Glomerular visceral epithelial cell (primary cell): ENCODE measurements around the gene MS4A15.
"Not testable (repeated sequence)": the region's sequence is repeated elsewhere in the genome, so short reads cannot be mapped to it uniquely, and the experiment has no call there.

Source experiments
- DNase-seq: peaks from one replicate; pipeline ENCODE4 v3.0.0-alpha.2; 2016; ENCODE audit errors: extremely low spot score

MS4A15 gene, protein sequence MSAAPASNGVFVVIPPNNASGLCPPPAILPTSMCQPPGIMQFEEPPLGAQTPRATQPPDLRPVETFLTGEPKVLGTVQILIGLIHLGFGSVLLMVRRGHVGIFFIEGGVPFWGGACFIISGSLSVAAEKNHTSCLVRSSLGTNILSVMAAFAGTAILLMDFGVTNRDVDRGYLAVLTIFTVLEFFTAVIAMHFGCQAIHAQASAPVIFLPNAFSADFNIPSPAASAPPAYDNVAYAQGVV

DNA sequence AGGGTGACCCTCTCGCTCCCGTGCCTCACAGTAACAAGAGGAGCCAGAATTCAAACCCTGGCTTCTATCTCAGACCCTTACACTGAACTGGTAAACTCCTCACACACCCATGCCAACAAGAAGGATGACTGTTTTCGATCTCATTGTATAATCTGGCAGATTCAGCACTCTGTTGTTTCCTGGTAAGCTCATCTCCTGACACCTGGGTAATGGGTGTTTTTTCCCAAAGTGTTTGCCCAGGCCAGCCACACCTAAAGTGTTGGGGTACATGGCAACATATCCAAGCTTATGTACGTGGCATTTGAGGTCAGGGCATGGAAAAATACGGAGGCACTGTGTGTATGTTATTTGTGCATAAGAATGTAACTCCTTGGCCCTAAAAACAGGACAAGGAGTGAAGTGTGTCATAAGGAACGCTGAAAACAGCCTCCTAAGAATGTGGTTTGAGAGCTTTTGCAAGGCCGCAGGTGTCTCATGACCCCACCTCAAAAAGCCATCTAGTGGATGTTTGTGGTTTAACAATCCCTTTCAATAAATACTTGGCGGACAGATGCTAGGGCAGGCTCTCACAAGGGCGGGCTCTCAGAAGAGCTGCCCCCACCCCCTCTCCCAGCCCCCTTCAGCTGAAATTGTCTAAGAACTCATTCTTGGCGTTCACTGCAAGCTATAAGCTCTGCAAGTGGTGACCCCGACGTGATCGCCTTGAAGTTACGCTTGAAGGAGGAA, at the start of gene MS4A15:
Gene MS4A15, plus strand, starts transcription at position 561 of the 726 bp plus-strand sequence. CDS start 6,867 bp downstream, outside the sequence.
- peak; percentile 13 for DNase-seq

DNA sequence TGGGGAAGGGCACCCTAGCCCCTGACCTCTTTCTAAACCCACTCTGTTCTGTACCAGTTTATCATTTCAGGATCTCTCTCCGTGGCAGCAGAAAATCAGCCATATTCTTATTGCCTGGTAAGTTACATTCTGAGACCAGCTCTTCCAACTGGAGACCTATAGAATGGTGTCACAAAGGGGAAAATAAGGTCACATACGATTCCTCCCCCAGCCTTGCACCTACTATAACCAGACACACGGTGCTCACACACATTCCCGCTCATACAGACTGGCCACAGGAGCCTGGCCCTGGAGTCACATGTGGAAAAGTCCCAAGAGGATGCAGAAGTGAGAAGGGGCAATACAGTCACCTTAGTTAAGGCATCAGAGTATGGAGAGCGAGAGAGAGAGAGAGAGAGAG, 49.7 kb upstream of the MS4A15 start:
- no peak for DNase-seq

DNA sequence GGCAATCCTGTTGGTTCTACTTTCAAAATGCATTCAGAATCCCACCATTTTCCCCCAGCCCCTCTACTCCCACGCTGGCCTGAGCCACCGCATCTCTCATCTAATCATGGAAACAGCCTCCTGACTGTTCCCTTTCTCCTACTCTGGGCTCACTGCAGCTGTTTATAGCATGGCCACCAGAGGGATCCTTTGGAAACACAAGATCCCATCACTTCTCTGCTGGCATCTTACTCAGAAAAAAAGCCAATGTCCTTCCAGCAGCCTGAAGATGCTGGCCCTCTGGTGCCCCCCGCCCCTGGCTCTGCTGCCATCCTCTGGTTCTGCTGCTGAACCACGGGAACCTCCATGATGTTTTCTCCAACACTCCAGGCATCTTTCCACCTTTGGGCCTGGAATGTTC, 46.2 kb upstream of the MS4A15 start:
- no peak for DNase-seq

DNA sequence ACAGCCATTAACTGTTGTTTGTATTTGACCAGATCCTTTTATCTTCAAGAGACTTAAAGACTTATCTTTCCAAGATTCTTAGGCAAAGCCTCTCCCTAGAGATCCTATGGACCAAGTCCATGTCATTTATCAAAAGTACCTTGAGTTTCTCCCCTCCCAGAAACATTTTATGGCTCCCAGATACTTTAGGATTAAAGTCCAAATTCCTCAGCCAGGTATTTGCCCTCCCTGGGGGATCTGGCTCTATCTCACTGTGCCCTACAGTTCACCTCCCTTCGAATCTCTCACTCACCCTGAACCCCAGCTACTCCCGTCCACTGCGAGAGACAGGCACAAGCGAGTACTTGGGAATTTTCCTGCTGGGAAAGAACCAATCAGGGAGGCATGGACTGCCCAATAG, 45.4 kb upstream of the MS4A15 start:
- no peak for DNase-seq

DNA sequence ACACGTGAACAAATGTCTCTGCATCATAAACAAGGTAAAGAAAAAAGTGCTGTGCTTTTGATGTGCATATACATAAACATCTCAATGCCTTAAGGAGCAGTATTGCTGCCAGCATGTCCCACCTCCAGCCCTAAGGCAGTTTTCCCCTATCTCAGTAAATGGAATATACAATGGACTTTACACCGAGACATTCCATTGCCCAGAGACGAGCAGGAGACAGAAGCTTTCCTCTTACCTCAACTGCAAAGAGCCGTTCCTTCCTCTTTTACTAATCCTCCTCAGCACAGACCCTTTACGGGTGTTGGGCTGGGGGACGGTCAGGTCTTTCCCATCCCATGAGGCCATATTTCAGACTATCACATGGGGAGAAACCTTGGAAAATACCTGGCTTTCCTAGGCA, 43.2 kb upstream of the MS4A15 start:
- DNase-seq, result not testable (repeated sequence)

DNA sequence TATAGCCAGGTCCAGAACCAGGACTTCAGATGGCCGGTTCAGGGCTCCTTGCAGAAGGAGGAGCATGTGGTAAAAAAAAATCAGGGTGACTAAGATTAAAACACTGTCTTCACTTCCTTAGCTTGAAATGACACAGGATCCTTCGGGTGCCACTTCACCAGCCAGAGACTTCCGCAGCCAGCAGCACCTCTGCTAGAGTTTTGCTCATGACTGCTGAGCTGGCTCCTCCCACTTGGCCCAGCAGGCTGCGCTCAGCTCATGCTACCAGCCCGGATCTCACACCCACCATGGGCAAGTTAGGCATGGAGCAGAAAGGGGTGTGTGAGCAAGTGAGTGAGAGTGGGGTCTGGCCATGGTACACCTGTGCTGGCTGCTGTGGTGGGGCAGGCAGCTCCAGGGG, 38.7 kb upstream of the MS4A15 start:
- DNase-seq, result no peak

DNA sequence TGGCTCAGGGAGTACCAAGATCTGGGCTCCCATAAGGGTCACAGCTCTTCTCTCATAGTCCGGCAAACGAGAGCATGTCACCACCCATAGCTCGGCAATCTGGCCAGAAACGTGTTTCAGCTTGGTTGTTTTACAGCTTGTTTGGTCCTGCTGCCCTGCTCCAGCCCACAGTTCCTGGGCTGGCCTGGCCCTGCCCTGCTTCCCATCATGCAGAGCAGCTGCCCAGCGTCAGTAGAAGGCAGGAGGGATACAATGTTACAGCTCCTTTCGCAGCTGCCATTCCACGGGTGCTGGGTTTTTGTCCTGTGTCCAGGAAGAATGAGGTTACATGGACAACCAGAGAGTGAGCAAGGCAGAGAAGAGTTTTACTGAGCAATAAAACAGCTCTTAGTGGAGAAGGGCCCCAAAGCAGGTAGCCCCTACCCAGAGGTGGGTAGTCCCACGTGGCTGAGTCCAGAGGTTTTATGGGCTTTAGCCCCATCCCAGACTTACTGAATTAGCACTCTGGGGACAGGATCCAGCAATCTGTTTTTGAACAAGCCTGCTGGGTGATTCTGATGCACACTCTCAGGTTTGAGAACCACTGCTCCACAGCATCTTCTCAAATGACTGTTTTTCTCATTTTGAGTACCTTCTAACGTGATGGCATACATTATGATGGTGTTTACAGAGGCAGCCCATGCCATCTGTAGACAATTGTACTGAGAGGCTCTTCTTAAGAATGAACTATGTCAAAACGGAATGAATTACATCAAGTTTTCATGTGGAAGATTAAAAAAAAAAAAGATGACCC, 37.9 kb upstream of the MS4A15 start:
- no peak for DNase-seq

DNA sequence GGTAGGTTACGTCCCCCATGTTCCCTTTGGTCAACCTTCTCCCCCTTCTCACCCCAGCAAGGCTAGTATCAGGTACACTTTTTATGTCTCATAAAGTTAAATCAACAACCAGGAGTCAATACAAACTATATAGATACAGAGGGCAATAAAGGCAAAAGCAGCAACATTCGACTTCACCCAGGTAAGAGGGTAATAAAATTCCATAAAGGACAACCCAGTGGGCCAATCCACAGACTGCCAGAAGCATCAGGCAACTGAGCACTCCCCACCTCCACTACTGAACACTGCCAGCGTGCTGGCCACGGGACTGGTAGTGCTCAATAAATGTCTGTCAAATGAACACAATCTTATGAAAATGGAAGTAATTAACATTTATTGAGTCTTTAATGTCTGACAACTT, 37.3 kb upstream of the MS4A15 start:
- DNase-seq, result no peak

DNA sequence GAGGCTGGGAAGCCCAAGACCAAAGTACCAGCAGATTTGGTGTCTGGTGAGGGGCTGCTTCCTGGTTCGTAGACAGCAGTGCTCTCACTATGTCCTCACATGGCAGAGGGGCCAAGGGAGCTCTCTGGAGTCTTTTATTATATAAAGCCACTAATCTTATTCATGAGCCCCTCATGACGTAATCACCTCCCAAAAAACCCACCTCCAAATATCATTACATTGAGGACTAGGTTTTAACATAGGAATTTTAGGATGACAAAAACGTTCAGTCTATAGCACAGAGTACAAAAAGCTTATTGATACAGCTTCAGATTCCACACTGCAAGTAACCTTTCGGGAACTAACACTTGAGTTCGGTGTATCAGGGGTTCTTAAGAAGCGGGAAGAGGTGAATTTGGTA, 36.2 kb upstream of the MS4A15 start:
- DNase-seq, result no peak

DNA sequence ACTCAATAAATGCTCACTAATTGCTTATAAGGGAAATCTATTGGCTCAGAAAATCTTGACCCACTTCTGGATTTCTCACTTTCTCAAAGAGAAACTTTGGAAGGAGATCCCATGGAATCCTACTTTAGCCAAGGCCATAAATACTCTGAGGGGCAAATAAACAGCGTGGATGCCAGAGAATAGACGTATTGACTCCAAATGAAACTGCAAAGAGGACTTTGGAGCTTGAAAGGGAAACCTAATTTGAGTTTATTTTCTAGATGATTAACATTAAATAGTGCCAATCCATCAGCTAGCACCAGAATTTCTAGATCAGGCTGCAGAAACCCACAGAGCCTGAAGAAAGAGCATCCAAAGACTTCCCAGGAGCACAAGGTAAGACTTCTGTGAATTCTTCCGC, 32.2 kb upstream of the MS4A15 start, which contains the start of gene MS4A18:
Gene MS4A18, plus strand, starts transcription at position 301 of the 400 bp plus-strand sequence.
- DNase-seq, result no peak

DNA sequence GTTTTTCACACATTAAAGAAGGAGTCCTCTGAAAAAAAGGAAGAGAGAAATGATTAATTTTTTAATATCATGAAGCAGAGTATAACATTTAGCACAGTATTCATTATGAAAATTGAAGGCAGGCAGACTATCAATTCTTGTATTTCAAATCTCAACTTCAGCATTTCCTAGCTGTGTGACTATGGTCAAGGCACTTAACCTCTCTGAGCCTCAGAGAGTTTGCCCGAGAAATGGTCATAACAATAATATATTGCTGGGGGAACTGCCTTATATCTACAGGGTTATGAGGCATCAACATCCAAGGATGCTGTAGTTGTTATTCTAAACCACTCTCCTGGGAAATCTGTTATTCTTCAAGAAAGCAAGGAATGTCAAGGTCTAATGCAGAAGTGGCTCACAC, 31.1 kb upstream of the MS4A15 start:
- DNase-seq, result no peak

DNA sequence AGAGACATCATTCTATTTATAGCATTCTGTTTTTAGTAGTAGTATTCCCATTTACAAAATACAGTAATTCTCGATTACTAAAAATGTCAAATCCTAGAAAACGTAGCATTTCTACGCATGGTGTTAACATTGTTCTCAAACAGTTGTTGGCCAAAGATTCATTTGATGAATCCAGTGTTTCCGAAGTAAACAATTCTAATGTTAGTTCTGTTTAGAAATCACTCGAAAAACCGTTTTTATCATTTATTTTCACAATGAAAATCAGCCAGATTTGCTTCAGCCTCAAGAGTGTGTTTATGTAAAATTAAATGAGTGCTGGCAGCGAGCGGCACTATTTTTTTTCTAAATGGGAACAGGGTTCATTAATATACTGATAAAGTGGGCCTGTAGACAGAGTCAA, 25.1 kb upstream of the MS4A15 start:
- DNase-seq, result no peak

DNA sequence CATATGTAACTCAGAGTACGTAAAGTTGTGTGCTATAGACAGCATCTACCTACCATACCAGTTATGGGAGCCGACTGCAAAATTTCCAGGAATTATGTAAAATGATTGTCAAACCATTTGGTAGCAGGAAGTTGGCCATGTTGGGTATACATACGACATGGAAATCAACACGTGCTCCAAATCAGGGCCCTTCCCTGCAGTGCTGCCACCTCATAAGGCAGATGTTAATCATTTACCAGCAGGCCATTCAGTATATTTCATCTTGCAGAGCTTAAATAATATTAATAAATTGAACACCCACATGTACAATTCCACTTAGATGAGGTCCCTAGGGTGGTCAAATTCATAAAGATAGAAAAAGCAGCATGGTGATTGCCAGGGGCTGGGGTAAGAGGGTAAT, 22.4 kb upstream of the MS4A15 start:
- DNase-seq, result no peak

DNA sequence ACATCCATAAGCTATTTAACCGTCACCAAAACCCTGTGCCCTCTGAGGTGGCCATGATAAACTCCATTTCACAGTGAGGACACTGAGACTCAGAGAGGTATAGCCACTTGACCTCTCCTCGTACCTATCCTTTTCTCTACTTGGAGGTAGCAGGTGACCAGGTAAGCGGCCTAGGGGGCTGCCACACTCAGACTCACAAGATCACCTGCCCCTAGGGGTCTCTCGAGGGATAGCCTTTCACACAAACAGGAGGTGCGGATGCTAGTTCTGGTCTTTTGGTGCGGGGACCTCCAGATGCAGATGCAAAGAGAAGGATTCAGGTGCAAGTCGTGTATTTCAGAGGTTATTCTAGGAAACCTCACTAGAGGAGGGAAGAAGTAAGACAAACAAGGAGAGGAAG, 17.6 kb upstream of the MS4A15 start:
- DNase-seq, result no peak

DNA sequence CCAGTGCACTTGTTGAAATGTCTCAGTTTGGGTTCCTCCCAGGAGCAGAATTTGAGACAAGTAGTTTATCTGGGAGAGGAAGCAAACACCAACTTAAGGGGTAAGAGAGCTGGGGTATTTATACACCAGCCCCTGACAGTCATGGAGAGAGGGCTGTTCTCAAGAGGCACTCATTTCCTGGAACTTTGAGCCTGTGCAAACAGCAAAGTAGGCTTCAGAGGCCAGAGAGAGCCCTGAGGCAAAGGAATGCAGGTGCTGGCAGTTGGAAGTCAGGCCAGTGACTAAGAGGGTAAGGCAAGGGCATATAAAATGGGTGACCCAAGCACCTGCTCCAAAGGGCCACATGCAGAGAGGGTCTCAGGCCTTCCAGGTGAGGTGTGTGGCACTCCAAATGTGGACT, 16.1 kb upstream of the MS4A15 start:
- DNase-seq, result no peak

DNA sequence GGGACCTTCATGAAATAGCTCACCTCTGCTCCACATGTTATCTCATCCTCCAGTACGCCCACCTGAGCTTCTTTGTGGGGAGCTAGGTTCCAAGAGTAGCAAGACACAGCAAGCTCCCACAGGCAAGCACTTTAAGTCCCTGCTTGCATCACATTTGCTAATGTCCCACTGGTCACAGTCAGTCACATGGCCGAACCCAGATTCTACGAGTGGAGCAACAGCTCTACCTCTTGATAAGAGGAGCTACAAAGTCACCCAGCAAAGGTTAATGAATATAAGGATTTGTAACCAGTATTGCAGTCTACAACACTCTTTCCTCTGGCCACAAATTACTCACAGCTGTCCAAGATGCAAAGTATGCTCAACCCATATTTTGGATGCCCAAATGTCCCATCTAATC, 15.2 kb upstream of the MS4A15 start:
- DNase-seq, result no peak

DNA sequence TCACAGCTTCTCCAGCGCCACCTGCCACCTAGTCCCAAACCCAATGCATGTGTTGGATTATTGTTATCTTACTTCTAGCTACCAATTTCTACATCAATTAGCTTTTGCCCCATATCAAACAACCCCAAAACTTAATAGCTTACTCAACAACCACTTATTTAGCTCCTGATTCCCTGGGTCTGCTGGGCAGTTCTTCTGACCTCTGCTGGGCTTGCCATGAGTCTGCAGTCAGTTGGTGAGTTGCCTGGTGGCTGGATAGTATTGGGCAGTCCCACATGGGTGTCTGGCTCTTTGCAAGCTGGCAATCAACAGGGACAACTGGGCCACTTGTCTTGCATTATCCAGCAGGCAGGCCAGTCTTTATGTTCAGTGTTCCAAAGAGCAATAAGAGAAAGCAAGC, 13.6 kb upstream of the MS4A15 start:
- no peak for DNase-seq

DNA sequence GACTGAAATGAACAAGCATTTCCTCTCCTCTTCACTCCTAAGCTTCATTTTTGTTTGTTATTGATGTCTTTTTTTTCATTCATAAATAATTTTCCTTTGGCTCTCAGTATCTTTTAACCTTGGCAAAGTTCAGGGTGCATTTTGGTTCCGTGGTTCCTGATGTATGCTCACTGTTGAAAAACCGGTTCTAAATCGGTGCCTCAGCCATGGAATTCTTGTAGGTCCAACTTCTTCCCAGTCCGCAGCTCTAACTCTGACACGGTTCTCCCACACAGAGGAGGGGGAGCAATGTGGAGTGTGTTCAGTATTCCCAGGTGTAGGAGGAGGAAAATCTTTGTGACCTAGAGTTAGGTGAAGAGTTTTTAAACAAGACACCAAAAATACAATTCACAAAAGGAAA, 12.6 kb upstream of the MS4A15 start:
- no peak for DNase-seq

DNA sequence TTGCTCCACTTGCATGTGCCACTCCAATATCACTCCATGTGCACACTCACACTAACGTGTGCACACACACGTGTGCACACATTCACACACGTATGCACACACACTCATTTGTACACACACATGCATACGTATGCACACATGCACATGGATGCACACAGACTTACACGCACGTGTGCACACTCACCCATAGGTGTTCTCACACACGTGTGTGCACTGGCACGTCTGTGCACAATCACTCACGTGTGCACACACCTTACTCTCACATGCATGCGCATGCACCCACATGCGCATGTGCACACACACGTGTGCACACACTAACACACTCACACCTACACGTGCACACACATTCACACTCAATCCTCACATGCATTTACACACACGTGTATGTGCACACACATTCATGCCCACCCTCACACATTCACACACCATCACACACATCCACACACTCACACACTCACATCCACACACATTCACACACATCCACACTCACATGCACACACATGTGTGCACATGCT, 9.3 kb upstream of the MS4A15 start:
- DNase-seq, result no peak

DNA sequence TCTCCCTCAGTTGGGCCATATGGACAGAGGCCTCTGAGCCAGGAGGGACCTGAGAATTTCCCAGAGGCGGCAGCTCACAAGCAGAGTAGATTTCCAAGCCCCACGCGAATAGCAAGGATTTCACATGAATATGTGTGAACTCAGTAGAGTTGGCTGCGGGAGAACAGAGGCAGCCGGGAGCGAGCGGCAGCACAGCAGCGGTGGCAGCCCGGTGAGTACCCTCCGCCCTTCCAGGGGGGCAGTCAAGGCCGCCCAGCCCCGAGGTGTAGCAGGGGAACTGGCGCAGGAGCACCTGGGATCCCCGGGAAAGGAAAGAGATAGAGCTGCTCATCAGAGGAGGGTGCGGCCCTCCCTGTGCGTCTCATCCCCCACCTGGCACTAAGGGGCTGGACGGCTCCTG, 8.4 kb upstream of the MS4A15 start:
- DNase-seq, result no peak

DNA sequence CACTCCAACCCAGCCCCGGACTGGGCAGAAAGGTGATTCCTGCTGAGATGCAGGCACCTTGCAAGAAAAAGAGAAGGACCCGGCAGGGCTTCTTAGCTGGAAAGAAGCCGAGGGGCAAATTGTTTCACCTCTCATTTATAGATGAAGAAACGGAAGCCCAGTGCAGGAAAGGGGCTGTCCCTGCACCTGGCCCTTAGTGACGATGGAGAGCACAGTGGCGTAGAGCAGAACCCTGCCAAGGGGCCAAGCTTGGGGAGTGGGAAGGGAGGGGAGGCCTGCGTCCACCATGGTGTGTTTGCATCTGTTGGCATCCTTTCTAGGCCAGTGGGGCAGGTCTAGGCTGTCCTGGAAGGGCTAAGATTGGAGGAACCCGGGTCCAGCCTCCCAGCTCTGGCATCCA, 7.8 kb upstream of the MS4A15 start:
- DNase-seq, result no peak

DNA sequence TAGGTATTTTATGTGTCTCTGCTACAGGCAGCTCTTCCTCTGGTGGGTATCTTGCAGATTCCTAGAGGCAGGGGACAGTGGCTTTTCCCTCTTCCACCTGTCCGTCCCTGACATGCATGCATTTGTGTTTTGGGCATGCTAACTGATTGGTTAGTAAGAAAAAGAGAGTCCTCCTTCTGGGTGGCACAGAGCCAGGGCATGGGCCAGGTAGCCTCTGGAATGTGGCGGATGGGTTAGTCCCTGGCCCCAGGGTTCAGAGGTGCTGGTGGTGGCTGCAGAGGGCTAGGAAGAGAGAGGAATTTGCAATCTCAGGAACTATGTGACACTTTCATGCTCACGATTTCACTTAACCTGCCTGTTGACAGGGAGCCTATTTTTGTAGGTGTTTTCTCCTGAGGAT, 5.8 kb upstream of the MS4A15 start:
- DNase-seq, result no peak

DNA sequence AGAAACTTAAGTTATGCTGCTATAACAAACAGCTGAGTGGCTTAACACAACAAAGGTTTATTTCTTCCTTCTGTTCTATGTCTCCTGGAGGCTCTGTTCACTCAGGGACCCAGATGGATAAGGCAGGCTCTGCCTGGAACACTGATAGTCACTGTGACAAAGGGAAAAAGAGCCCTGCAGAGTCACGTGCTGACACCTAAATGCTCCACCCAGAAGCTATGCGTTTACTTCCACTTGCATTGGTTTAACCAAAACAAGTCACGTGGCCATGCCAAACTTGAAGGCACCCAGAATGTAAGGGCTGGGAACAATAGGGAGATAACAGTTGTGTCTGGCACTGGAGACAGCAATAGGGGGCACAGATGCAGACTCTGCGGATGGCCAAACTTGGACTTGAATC, 3.4 kb upstream of the MS4A15 start:
- DNase-seq, result no peak
